Suprapubic skin (tissue), 4 donors: ENCODE results near the gene KAZALD1. TPM values are rescaled to one million over a fixed set of nuclear protein-coding genes. Genes with fewer than 3 reads are reported as not detected.
"Not testable (repeated sequence)": the region's sequence is repeated elsewhere in the genome, so short reads cannot be mapped to it uniquely, and the experiment has no call there.

Experiments used
- DNase-seq, 2 donors: peaks; one replicate each; pipeline ENCODE4 v3.0.0-alpha.2; 2019; ENCODE audit warnings: low spot score in 2 of 2
- H3K27ac ChIP-seq: fragments of 200-600 bp; sonication (generic); one replicate; pipeline ENCODE4 v1.5.1; 2019
- H3K27me3 ChIP-seq: fragments of 200-600 bp; sonication (generic); one replicate; pipeline ENCODE4 v1.5.1; 2019
- H3K36me3 ChIP-seq: fragments of 200-600 bp; sonication (generic); one replicate; pipeline ENCODE4 v1.5.1; 2019
- H3K4me1 ChIP-seq: fragments of 200-600 bp; sonication (generic); one replicate; pipeline ENCODE4 v1.5.1; 2019
- H3K4me3 ChIP-seq: fragments of 200-600 bp; sonication (generic); one replicate; pipeline ENCODE4 v1.5.1; 2019; ENCODE audit warnings: mild to moderate bottlenecking
- H3K9me3 ChIP-seq: fragments of 200-600 bp; sonication (generic); one replicate; pipeline ENCODE4 v1.5.1; 2019
- EP300 ChIP-seq: sonication (generic); formaldehyde crosslinking; IDR thresholded peaks from one replicate; pipeline ENCODE4 v1.6.1; 2017; ENCODE audit warnings: antibody characterized with exemption
- POLR2A ChIP-seq, 2 donors: fragments of 450-650 bp; IDR thresholded peaks; one replicate each; pipeline ENCODE4 v1.6.1; 2017; ENCODE audit warnings: antibody characterized with exemption in 2 of 2, mild to moderate bottlenecking in 2 of 2, moderate library complexity in 2 of 2
- POLR2AphosphoS5 ChIP-seq, 3 donors: sonication (generic); formaldehyde crosslinking; IDR thresholded peaks; one replicate each; pipeline ENCODE4 v1.6.1; 2017; ENCODE audit warnings: antibody characterized with exemption in 3 of 3
- WGBS: methylation state at CpG from one replicate; pipeline ENCODE4 v1.1.5; 2018; 5-methylcytosine and 5-hydroxymethylcytosine counted together
- total RNA-seq, 4 donors: library from RNA; depleted of rRNA; stranded (reverse); fragments of >200 nt; gene quantifications; one replicate each; pipeline ENCODE4 v1.1.0, GENCODE V29; 2016
- TF ChIP-seq, protein P1 (sequence below), 2 donors: fragments of 200-600 bp in 1 of 2; fragments of 450-650 bp in 1 of 2; sonication (generic) in 1 of 2; IDR thresholded peaks; one replicate each; pipeline ENCODE4 v1.5.1; 2016 to 2019; ENCODE audit warnings: antibody characterized with exemption in 2 of 2, mild to moderate bottlenecking in 1 of 2, moderate library complexity in 1 of 2

The KAZALD1 gene
- total RNA-seq, 4 donors from 2014 or later = 1.6 to 4.2 (median 2.5) TPM

DNA sequence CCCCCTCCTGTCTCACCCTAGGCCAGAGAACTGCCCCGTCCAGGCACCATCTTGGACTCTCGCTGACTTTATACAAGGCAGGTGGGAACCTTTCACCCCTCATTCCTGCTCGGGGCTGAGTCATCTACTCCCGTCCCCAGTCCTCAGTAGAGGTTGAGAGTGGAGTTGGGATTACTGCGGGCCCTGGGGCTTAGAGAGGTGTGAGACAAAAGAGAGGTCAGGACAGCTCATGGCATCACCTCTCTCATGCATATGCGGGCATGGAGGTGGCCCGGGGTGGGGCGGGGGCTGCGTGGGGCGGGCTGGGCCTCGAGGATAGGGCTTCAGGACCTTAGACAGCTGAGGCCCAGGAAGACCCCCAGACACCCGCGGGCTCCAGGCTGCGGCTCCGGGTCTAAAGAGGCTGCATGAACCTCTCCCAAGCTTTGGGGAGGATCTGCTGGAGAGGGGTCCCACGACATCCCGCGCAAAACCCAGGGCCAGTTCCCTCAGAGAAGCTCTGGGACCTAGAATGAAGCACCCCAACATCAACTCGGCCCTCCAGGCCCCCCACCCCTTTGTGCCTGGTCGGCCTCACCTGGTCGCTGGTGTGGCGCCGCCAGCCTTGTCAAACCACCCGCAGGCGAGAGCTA is 31.2 kb upstream of the KAZALD1 start:
- Histone ChIP-seq H3K4me3 (peak overlapping the region; percentile 87), H3K27me3 (no peaks in the 10 kb centered on the region), H3K4me1 (peaks cover 34% of the 10 kb centered on the region), H3K9me3 (no peaks in the 10 kb centered on the region), H3K27ac (peak overlapping the region; percentile 98), H3K36me3 (peaks cover 12% of the 10 kb centered on the region)
- WGBS = 23% methylated on average over 12 of the region's 25 CpGs
- no peak for DNase-seq
- TF ChIP-seq, protein P1, sequence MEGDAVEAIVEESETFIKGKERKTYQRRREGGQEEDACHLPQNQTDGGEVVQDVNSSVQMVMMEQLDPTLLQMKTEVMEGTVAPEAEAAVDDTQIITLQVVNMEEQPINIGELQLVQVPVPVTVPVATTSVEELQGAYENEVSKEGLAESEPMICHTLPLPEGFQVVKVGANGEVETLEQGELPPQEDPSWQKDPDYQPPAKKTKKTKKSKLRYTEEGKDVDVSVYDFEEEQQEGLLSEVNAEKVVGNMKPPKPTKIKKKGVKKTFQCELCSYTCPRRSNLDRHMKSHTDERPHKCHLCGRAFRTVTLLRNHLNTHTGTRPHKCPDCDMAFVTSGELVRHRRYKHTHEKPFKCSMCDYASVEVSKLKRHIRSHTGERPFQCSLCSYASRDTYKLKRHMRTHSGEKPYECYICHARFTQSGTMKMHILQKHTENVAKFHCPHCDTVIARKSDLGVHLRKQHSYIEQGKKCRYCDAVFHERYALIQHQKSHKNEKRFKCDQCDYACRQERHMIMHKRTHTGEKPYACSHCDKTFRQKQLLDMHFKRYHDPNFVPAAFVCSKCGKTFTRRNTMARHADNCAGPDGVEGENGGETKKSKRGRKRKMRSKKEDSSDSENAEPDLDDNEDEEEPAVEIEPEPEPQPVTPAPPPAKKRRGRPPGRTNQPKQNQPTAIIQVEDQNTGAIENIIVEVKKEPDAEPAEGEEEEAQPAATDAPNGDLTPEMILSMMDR (IDR thresholded peaks at IDR 0.05) = no peak
- TF ChIP-seq POLR2A (IDR thresholded peaks at IDR 0.05) = no peak
- TF ChIP-seq EP300 = no peak
- no peak for TF ChIP-seq POLR2AphosphoS5 (IDR thresholded peaks at IDR 0.05)

DNA sequence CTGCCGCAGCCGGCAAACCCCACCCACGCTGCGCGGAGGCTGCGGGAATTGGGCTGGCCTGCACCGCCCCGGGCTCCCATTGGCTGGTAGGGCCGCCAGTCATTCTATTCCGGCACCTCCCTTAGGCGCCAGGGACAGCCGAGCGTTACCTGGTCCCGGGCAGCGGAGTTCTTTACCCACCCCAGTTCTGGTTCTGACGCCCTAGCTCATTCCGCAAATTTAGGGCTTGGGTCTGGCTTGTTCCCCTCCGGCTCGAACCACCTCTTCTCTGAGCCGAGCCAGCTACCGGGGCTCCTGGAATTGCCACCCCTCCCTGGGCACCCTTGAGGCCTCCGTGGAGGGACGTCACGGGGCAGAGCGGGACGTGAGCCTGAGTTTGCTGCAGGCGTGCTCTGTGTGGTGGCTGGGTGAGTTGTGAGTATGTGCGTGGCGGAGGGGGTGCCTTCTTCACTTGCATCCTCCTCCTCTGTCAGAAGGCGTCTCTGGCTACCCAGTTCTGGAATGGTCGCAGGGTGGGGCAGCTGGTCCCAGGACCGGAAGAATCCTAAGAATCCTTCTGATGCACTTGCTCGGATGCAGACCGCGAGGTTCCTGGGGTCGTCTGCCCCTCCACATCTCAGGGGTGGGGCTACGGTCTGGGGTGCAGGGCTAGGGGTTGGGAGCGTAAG is 30.5 kb upstream of the KAZALD1 start, which contains the start of the genes PDZD7 and SFXN3:
PDZD7 (minus strand) TSS at position 2 of the 668 bp plus-strand sequence. CDS start 910 bp downstream, outside the sequence.
SFXN3 (plus strand) TSS at position 107 of the 668 bp plus-strand sequence. CDS start 3,461 bp downstream, outside the sequence.
- Histone ChIP-seq H3K9me3 (no peaks in the 10 kb centered on the region), H3K27ac (peak within 1 kb of the TSS; percentile 98), H3K36me3 (peaks cover 18% of the 10 kb centered on the region), H3K27me3 (no peaks in the 10 kb centered on the region), H3K4me1 (peaks cover 34% of the 10 kb centered on the region), H3K4me3 (peak within 1 kb of the TSS; percentile 87)
- peak; percentile 97 for DNase-seq
- WGBS = 0% methylated on average over 8 of the region's 38 CpGs
- no peak for TF ChIP-seq POLR2AphosphoS5 (IDR thresholded peaks at IDR 0.05)
- no peak for TF ChIP-seq EP300
- TF ChIP-seq, protein P1 (IDR thresholded peaks at IDR 0.05) = no peak
- TF ChIP-seq POLR2A (IDR thresholded peaks at IDR 0.05) = no peak

DNA sequence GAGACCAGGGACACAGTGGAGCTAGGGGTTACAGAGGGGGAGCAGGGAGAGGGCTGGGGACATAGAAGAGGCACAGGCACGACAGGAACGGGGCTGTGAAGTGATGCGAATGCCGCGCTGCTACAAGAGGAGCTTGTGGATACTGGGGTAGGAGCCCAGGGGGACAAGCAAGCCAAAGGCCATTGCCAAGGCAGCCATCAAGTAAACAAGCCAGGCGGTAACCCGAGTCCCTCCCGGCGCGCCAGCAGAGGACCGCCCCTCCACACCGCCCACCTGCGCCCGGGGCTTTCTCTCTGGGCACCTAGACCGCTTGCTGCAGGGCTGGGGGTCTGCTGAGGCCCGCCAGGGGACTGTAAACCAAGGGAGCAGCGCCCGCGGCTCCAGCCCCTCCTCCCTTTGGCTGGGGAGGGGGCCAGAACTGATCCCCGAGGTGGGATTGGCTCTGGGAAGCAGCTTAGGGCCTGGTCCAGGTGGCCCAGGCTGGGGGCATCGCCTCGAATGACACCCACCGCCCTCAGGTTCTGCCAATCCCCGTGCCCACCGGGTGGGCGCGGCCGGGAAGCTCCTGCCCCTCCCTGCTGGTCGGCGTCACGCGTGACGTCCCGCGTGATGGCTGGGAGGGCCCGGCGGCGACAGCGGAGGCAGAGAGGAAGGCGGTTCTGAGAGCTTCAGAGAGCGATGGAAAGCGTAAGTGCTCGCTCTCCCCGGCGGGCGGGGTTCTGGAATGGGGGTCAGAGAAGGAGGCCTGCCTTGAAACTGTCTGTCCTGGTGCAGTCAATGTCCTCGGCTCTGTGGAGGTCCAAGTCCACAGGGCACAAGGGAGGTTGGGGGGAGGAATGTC is 29.8 kb upstream of the KAZALD1 start:
- Histone ChIP-seq H3K27ac (peak overlapping the region; percentile 98), H3K36me3 (peaks cover 26% of the 10 kb centered on the region), H3K4me3 (peak overlapping the region; percentile 87), H3K9me3 (no peaks in the 10 kb centered on the region), H3K4me1 (peaks cover 34% of the 10 kb centered on the region), H3K27me3 (no peaks in the 10 kb centered on the region)
- TF ChIP-seq POLR2A (IDR thresholded peaks at IDR 0.05) = peak in 1 of 2 donors; percentile 10
- TF ChIP-seq, protein P1 (IDR thresholded peaks at IDR 0.05) = no peak
- DNase-seq = peak; percentile 93 to 95
- WGBS = 0% methylated on average over 21 of the region's 47 CpGs

DNA sequence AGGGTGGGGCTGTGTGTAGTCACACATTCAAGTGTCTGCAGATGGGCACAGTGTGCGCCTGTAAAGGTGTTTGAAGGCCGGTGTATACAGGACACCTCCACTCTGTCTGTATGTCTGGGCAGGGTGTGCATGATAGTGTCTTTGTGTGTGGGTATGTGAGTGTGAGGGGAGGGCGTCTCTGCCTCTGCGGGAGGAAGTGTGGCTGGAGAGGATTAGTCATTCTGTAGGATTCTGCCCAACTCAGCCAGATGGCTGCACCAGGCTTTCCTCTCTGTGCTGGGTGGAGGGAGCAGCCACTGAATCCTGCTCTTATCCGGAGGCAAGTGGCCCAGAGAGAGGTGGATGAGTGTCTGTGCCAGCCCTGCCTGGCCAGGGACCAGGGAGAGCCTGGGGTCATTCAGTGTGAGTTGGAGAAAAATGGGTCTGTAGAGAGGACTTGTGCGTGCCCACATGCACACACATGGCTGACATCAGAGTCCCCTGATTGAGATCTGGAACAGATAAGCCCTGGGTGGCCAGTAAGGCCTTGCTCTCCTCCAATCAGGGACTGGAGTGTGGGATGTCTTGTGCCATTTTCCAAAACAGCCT is 29.1 kb upstream of the KAZALD1 start:
- Histone ChIP-seq H3K4me1 (peaks cover 34% of the 10 kb centered on the region), H3K36me3 (peaks cover 33% of the 10 kb centered on the region), H3K9me3 (no peaks in the 10 kb centered on the region), H3K27me3 (no peaks in the 10 kb centered on the region), H3K4me3 (peak overlapping the region; percentile 87), H3K27ac (peak overlapping the region; percentile 98)
- DNase-seq = peak in 1 of 2 donors; percentile 84
- 3% methylated on average over 6 of the region's 6 CpGs for WGBS
- TF ChIP-seq EP300 = no peak
- TF ChIP-seq POLR2A (IDR thresholded peaks at IDR 0.05) = peak in 1 of 2 donors; percentile 8
- no peak for TF ChIP-seq POLR2AphosphoS5 (IDR thresholded peaks at IDR 0.05)

DNA sequence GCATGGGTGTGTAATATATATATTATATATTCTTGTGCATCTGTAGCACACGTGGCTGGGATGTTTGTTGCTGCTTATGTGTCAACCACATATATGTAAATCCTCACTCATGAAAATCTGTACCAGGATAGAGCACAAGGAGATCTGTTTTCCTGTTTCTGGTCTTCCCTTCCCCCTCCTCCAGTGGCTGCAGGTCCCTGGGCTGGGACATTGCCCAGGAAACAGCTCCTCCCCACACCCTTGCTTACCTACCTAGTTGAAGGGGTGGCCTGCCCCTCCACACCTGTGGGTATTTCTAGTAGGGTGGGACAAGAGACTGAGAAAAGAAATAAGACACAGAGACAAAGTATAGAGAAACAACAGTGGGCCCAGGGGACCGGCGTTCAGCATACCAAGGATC is 28.5 kb upstream of the KAZALD1 start:
- peak overlapping the region; percentile 98 for H3K27ac ChIP-seq
- H3K4me1 ChIP-seq = peaks cover 34% of the 10 kb centered on the region
- TF ChIP-seq POLR2AphosphoS5 (IDR thresholded peaks at IDR 0.05) = no peak
- no peak for TF ChIP-seq POLR2A (IDR thresholded peaks at IDR 0.05)
- no peak for TF ChIP-seq EP300
- TF ChIP-seq, protein P1 (IDR thresholded peaks at IDR 0.05) = no peak
- no peaks in the 10 kb centered on the region for H3K9me3 ChIP-seq
- DNase-seq = no peak
- no peaks in the 10 kb centered on the region for H3K27me3 ChIP-seq
- WGBS = 60% methylated on average over 3 of the region's 3 CpGs
- peaks cover 38% of the 10 kb centered on the region for H3K36me3 ChIP-seq
- peak overlapping the region; percentile 87 for H3K4me3 ChIP-seq

DNA sequence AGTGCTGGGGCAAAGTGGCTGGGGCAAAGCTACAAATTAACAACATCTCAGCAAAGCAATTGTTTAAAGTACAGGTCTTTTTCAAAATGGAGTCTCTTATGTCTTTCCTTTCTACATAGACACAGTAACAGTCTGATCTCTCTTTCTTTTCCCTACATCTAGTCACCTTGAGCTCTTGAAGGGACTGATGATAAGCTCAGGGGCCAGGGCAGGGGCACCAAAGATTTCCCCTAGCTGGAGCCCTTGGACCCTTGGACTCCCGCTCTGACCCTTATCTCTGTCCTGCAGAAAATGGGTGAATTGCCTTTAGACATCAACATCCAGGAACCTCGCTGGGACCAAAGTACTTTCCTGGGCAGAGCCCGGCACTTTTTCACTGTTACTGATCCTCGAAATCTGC is 27.4 kb upstream of the KAZALD1 start:
- not testable (repeated sequence) for H3K4me3 ChIP-seq, H3K9me3 ChIP-seq, H3K27ac ChIP-seq, DNase-seq, H3K27me3 ChIP-seq
- 93% methylated on average over 4 of the region's 4 CpGs for WGBS
- peaks cover 50% of the 10 kb centered on the region for H3K36me3 ChIP-seq
- H3K4me1 ChIP-seq = peaks cover 34% of the 10 kb centered on the region
